NCI-H345 (cell line): Measurements from ENCODE around the gene FOXB1.

ENCODE experiments used
- DNase-seq: peaks from one replicate; lab custom pipeline; 2025; lab: John Stamatoyannopoulos, UW

The FOXB1 gene

GRCh38 chr15:60004009-60004845 lies at the start of gene FOXB1:
Gene FOXB1, plus strand, starts transcription at chr15:60004311. Its CDS starts 653 bp downstream, at chr15:60004964.
- DNase-seq: peak; percentile 64

GRCh38 chr15:59958288-59958687 lies 45.8 kb upstream of the FOXB1 start:
- no peak for DNase-seq

GRCh38 chr15:59960318-59960717 lies 43.8 kb upstream of the FOXB1 start:
- DNase-seq: no peak

GRCh38 chr15:59963322-59963721 lies 40.8 kb upstream of the FOXB1 start:
- no peak for DNase-seq

GRCh38 chr15:59963925-59964324 lies 40.2 kb upstream of the FOXB1 start:
- no peak for DNase-seq

GRCh38 chr15:59965741-59966140 lies 38.4 kb upstream of the FOXB1 start:
- no peak for DNase-seq

- DNase-seq: no peak
These were observed 37.8 kb upstream of the FOXB1 start for GRCh38 chr15:59966262-59966661.

GRCh38 chr15:59968314-59968713 lies 35.8 kb upstream of the FOXB1 start:
- DNase-seq: no peak

- no peak for DNase-seq
These were observed 31.9 kb upstream of the FOXB1 start for GRCh38 chr15:59972241-59972640.

- no peak for DNase-seq
These were observed 27.4 kb upstream of the FOXB1 start for GRCh38 chr15:59976480-59977271.

GRCh38 chr15:59991834-59992233 lies 12.3 kb upstream of the FOXB1 start:
- DNase-seq: peak; percentile 85

GRCh38 chr15:59993041-59993750 lies 10.9 kb upstream of the FOXB1 start:
- no peak for DNase-seq

GRCh38 chr15:59993950-59994401 lies 10.1 kb upstream of the FOXB1 start:
- DNase-seq: no peak

- no peak for DNase-seq
These were observed 9.6 kb upstream of the FOXB1 start for GRCh38 chr15:59994526-59994887.

- no peak for DNase-seq
These were observed 9.1 kb upstream of the FOXB1 start for GRCh38 chr15:59994888-59995557.

GRCh38 chr15:59995568-59996297 lies 8.4 kb upstream of the FOXB1 start:
- no peak for DNase-seq

- no peak for DNase-seq
These were observed 7.6 kb upstream of the FOXB1 start for GRCh38 chr15:59996298-59997041.

GRCh38 chr15:59997070-59997701 lies 6.9 kb upstream of the FOXB1 start:
- peak; percentile 79 for DNase-seq

- DNase-seq: peak; percentile 57
These were observed 5.7 kb upstream of the FOXB1 start for GRCh38 chr15:59998305-59998949.
